Measurements from ENCODE around the gene AFP. TPM values are rescaled to one million over a fixed set of nuclear protein-coding genes. Genes with fewer than 3 reads are reported as not detected.

The AFP gene
- total and polyA plus RNA-seq, 2 of the 13 experiments (the other 11 are each of a cell fraction or from before 2014, with no cell fraction given), result 9,434 to 13,105 TPM

DNA sequence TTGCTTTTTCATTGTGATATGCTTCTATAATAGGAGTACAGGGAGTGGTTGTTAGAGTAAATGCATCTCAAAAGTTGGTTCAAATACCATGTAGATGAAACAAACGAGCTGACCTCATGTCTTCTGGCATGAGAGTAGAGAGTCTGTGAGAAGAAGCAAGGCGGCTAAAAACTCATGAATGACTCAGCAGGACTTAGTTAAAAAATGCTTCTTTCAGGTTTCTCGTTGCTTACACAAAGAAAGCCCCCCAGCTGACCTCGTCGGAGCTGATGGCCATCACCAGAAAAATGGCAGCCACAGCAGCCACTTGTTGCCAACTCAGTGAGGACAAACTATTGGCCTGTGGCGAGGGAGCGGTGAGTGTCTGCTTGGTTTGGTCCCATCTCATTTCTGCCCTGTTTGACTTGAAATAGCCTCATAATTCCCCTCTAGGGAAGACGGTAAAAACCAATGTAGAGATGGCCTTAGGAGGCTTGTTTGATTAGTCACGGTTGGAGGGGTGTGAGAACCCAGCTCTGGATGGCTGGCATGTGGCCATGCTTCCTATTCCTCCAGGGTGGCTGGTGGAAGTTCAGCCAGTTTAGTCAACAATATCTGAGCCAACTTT is 14.5 kb downstream of the AFP start (continued):
- TF ChIP-seq ARID4A (CRISPR knock-in tag; IDR thresholded peaks at IDR 0.05; ENCODE audit: borderline replicate concordance), result peak; percentile 13; the same call in 1 of the 2 replicates
- no peak for TF ChIP-seq POGZ (CRISPR knock-in tag; IDR thresholded peaks at IDR 0.05)
- TF ChIP-seq CENPT (CRISPR knock-in tag; IDR thresholded peaks at IDR 0.05; ENCODE audit: low read depth), result no peak
- 0 out of 2 replicates have a peak, but pooled peaks have one; percentile 39 for TF ChIP-seq ZNF589 (CRISPR knock-in tag; conservative IDR thresholded peaks at IDR 0.05)
- TF ChIP-seq KIAA2018 (CRISPR knock-in tag; IDR thresholded peaks at IDR 0.05; ENCODE audit: borderline replicate concordance), result no peak
- peak; percentile 39; the same call in 1 of the 2 replicates for TF ChIP-seq ZMYM4 (CRISPR knock-in tag; IDR thresholded peaks at IDR 0.05)
- TF ChIP-seq ZNF687 (CRISPR knock-in tag; IDR thresholded peaks at IDR 0.05), result 0 out of 2 replicates have a peak, but pooled peaks have one; percentile 21
- TF ChIP-seq KLF16 (CRISPR knock-in tag; IDR thresholded peaks at IDR 0.05), result 0 out of 4 replicates have a peak, but pooled peaks of 1 of the 2 experiments have one; percentile 22
- no peak for TF ChIP-seq ZNF567 (CRISPR knock-in tag; IDR thresholded peaks at IDR 0.05; ENCODE audit: borderline replicate concordance)
- TF ChIP-seq ZC3H4 (CRISPR knock-in tag; IDR thresholded peaks at IDR 0.05; ENCODE audit: borderline replicate concordance), result peak; percentile 93
- no peak for TF ChIP-seq ATRX (CRISPR knock-in tag; IDR thresholded peaks at IDR 0.05; ENCODE audit: borderline replicate concordance)
